SK-N-SH (cell line): Measurements from ENCODE around the gene NKAP. TPM values are rescaled to one million over a fixed set of nuclear protein-coding genes. Genes with fewer than 3 reads are reported as not detected.
A peak's percentile ranks its signal among the peaks of the same experiment; 100 is the strongest.

ENCODE experiments used
- CTCF ChIA-PET: fragments of 300-600, 350-600 bp; formaldehyde crosslinking; extraction: SDS; loops from one replicate; lab custom pipeline; 2021; lab: Yijun Ruan, JAX
- POLR2A ChIA-PET: fragments of 350-600 bp; sonication (Branson Sonifier 250); formaldehyde crosslinking; extraction: SDS; loops from one replicate; lab custom pipeline; 2020; ENCODE audit warnings: antibody characterized with exemption, inconsistent platforms; lab: Yijun Ruan, JAX
- DNase-seq: peaks from one replicate; pipeline ENCODE4 v3.0.0; 2012
- H2AFZ ChIP-seq: fragments of 200-600 bp; sonication (generic); 2 replicates; pipeline ENCODE4 v1.8.1; 2016; ENCODE audit warnings: antibody characterized with exemption, mild to moderate bottlenecking, low read depth
- H3F3A ChIP-seq: fragments of 200-600 bp; sonication (generic); replicated peaks from 2 replicates; pipeline ENCODE3; 2016; ENCODE audit warnings: antibody characterized with exemption, mild to moderate bottlenecking; ENCODE audit not compliant: insufficient read depth
- H3K27ac ChIP-seq, 2 experiments: fragments of 200-500 bp in 1 of 2; fragments of 200-600 bp in 1 of 2; sonication (Bioruptor generic) in 1 of 2; sonication (generic), shearing (Covaris generic) in 1 of 2; 2 replicates each; pipeline versions ENCODE4 v1.5.1 to v1.6.1; 2014 to 2016; ENCODE audit warnings: low read depth in 2 of 2, inconsistent platforms in 1 of 2, low read length in 1 of 2, mild to moderate bottlenecking in 1 of 2, mixed read lengths in 1 of 2
- H3K27me3 ChIP-seq: fragments of 200-600 bp; sonication (generic), shearing (Covaris generic); 2 replicates; pipeline ENCODE4 v1.6.1; 2016; ENCODE audit warnings: mixed run types; ENCODE audit not compliant: insufficient read depth
- H3K36me3 ChIP-seq, 2 experiments: fragments of 200-500 bp in 1 of 2; fragments of 200-600 bp in 1 of 2; sonication (Bioruptor generic) in 1 of 2; sonication (generic) in 1 of 2; replicated peaks in 1 of 2; 2 replicates each; pipeline versions ENCODE3 to v1.5.1; 2014 to 2016; ENCODE audit warnings: low read length in 1 of 2, mild to moderate bottlenecking in 1 of 2; ENCODE audit not compliant: insufficient read depth in 2 of 2, control insufficient read depth in 1 of 2
- H3K4me1 ChIP-seq, 2 experiments: fragments of 200-500 bp in 1 of 2; fragments of 200-600 bp in 1 of 2; sonication (Bioruptor generic) in 1 of 2; sonication (generic), shearing (Covaris generic) in 1 of 2; 2 replicates each; pipeline versions ENCODE4 v1.5.1 to v1.6.1; 2014 to 2016; ENCODE audit warnings: low read depth in 1 of 2, low read length in 1 of 2, mixed run types in 1 of 2; ENCODE audit not compliant: insufficient read depth in 2 of 2, control insufficient read depth in 1 of 2
- H3K4me2 ChIP-seq: fragments of 200-600 bp; sonication (generic), shearing (Covaris generic); 2 replicates; pipeline ENCODE4 v1.6.1; 2017; ENCODE audit warnings: mixed run types
- H3K4me3 ChIP-seq, 2 experiments: fragments of 200-500 bp in 1 of 2; fragments of 200-600 bp in 1 of 2; sonication (Bioruptor generic) in 1 of 2; sonication (generic), shearing (Covaris generic) in 1 of 2; 2 replicates each; pipeline versions ENCODE4 v1.5.1 to v1.8.1; 2014 to 2016; ENCODE audit warnings: low read depth in 2 of 2, inconsistent platforms in 1 of 2, low read length in 1 of 2, mild to moderate bottlenecking in 1 of 2, mixed read lengths in 1 of 2, moderate library complexity in 1 of 2
- H3K79me2 ChIP-seq: fragments of 200-600 bp; sonication (generic); 2 replicates; pipeline ENCODE4 v1.8.1; 2017; ENCODE audit warnings: mild to moderate bottlenecking; ENCODE audit not compliant: insufficient read depth
- H3K9ac ChIP-seq: fragments of 200-600 bp; sonication (generic); 2 replicates; pipeline ENCODE4 v1.6.1; 2017; ENCODE audit warnings: mixed run types
- H3K9me2 ChIP-seq: fragments of 200-600 bp; sonication (generic); 2 replicates; pipeline ENCODE4 v1.6.1; 2017; ENCODE audit warnings: mixed run types
- H3K9me3 ChIP-seq: fragments of 200-600 bp; sonication (generic); 2 replicates; pipeline ENCODE4 v1.6.1; 2017; ENCODE audit warnings: mixed run types, mild to moderate bottlenecking, moderate library complexity
- H4K20me1 ChIP-seq: fragments of 200-600 bp; sonication (generic); 2 replicates; pipeline ENCODE4 v1.6.1; 2017; ENCODE audit warnings: mild to moderate bottlenecking, mixed run types; ENCODE audit not compliant: insufficient read depth
- FOSL2 ChIP-seq: IDR thresholded peaks from 2 replicates; pipeline ENCODE4 v1.4.0; 2012; ENCODE audit warnings: low read depth, mild to moderate bottlenecking, moderate library complexity, borderline replicate concordance
- FOXM1 ChIP-seq: IDR thresholded peaks from 2 replicates; pipeline ENCODE4 v1.4.0; 2012; ENCODE audit warnings: low read depth, mild to moderate bottlenecking
- GABPA ChIP-seq: IDR thresholded peaks from 2 replicates; pipeline ENCODE4 v1.4.0; 2012; ENCODE audit warnings: low read depth, mild to moderate bottlenecking
- MXI1 ChIP-seq: IDR thresholded peaks from 2 replicates; pipeline ENCODE4 v1.6.1; 2012; ENCODE audit warnings: mild to moderate bottlenecking, low read depth, low read length, improper control_type of control experiment
- RAD21 ChIP-seq: IDR thresholded peaks from 2 replicates; pipeline ENCODE4 v1.6.1; 2012; ENCODE audit warnings: mild to moderate bottlenecking, low read length
- RFX5 ChIP-seq: IDR thresholded peaks from 2 replicates; pipeline ENCODE4 v1.6.1; 2012; ENCODE audit warnings: mild to moderate bottlenecking, improper control_type of control experiment, low read length
- SIN3A ChIP-seq: IDR thresholded peaks from 2 replicates; pipeline ENCODE4 v1.6.1; 2012; ENCODE audit warnings: low read depth, mild to moderate bottlenecking, low read length, moderate library complexity, borderline replicate concordance
- SMC3 ChIP-seq: IDR thresholded peaks from 2 replicates; pipeline ENCODE4 v1.6.1; 2012; ENCODE audit warnings: low read depth, low read length, improper control_type of control experiment
- TAF1 ChIP-seq: IDR thresholded peaks from 2 replicates; pipeline ENCODE4 v1.6.1; 2012; ENCODE audit warnings: low read depth, mild to moderate bottlenecking, low read length, moderate library complexity, borderline replicate concordance
- TEAD4 ChIP-seq: IDR thresholded peaks from 2 replicates; pipeline ENCODE4 v1.4.0; 2012; ENCODE audit warnings: mild to moderate bottlenecking, borderline replicate concordance; ENCODE audit not compliant: insufficient read depth
- YY1 ChIP-seq: IDR thresholded peaks from 2 replicates; pipeline ENCODE4 v1.4.0; 2012; ENCODE audit warnings: low read depth, mild to moderate bottlenecking
- whole genome bisulfite sequencing: methylation state at CpG from one replicate; pipeline ENCODE4 v1.1.6; 2017; ENCODE audit warnings: low lambda C conversion rate; 5-methylcytosine and 5-hydroxymethylcytosine counted together
- polyA plus RNA-seq, 3 experiments: library from polyadenylated mRNA; depleted of rRNA; stranded (reverse); fragments of >200 nt; gene quantifications; 2 replicates each; pipeline ENCODE4 v1.2.3, GENCODE V29; 2012
- TF ChIP-seq, protein P1 (sequence below): fragments of 200-600 bp; sonication (generic); IDR thresholded peaks from 2 replicates; pipeline ENCODE4 v1.6.1; 2017; ENCODE audit warnings: antibody characterized with exemption, mild to moderate bottlenecking, moderate library complexity
- TF ChIP-seq, protein P2 (sequence below): fragments of 150-350 bp; IDR thresholded peaks from 2 replicates; pipeline ENCODE4 v1.6.1; 2017; ENCODE audit warnings: antibody characterized with exemption, low read length, low read depth, borderline replicate concordance

NKAP gene
- polyA plus RNA-seq, 1 of the 3 experiments (the other 2 are of a cell fraction), result 4.2 TPM

DNA sequence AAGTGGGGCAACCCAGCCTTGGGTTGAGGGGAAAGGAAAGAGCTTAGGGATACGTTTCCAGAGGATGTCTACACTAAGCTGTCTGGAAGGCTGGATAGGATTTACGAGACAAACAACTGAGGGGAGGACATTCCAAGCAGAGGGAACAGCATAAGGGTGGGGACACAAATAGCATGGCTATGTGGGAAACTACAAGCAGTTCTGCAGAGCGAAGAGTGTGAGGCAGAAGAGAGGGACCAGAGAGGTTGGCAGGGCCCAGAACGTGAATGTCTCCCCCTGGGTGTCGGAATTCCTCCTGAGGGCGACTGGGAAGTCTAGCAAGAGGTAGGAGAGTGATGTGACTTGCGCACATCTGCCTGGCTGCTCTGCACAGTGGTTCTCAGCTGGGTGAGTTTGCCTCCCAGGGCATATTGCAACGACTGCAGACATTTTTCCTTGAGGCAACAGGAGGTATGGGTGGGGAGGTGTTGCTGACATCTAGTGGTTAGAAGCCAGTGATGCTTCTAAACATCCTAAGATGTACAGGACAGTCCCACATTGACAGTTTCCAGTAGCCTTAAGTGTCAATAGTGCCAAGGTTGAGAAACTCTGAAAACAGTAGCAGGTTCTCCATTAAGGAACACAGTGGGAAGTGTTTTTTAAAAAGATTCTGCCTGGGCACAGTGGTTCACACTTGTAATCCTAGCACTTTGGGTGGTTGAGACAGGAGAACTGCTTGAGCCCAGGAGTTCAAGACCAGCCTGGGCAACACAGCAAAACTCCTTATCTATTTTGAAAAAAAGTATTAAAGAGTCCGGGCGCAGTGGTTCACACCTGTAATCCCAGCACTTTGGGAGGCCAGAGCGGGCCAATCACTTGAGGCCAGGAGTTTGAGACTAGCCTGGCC lies 62.8 kb downstream of the NKAP start:
- CTCF ChIA-PET, result interaction anchor here (0.9 to 2.5 kb wide), 7 partner anchors 10 to 197 kb away, joined by 3 to 7 read pairs (median 3); partner anchors contain the start of genes AKAP14 and UPF3B
- POLR2A ChIA-PET, result no interaction called here
- Histone ChIP-seq H3K9me3 (no peaks in the 10 kb centered on the region), H3K9ac (no peak overlapping the region), H3K4me2 (no peak overlapping the region), H3K9me2 (no peaks in the 10 kb centered on the region), H3F3A (peaks cover 3% of the 10 kb centered on the region), H3K79me2 (peaks cover 1% of the 10 kb centered on the region; the same call in 1 of the 2 replicates), H4K20me1 (no peaks in the 10 kb centered on the region)
- peak; percentile 71 for DNase-seq
- TF ChIP-seq YY1 (peak; percentile 36; the same call in 1 of the 2 replicates), RFX5 (no peak), TAF1 (no peak), FOSL2 (no peak), SIN3A (0 out of 2 replicates have a peak, but pooled peaks have one; percentile 21), TEAD4 (no peak), GABPA (no peak), FOXM1 (no peak), SMC3 (peak; percentile 57), MXI1 (no peak), RAD21 (peak; percentile 71)
- TF ChIP-seq, protein P1, sequence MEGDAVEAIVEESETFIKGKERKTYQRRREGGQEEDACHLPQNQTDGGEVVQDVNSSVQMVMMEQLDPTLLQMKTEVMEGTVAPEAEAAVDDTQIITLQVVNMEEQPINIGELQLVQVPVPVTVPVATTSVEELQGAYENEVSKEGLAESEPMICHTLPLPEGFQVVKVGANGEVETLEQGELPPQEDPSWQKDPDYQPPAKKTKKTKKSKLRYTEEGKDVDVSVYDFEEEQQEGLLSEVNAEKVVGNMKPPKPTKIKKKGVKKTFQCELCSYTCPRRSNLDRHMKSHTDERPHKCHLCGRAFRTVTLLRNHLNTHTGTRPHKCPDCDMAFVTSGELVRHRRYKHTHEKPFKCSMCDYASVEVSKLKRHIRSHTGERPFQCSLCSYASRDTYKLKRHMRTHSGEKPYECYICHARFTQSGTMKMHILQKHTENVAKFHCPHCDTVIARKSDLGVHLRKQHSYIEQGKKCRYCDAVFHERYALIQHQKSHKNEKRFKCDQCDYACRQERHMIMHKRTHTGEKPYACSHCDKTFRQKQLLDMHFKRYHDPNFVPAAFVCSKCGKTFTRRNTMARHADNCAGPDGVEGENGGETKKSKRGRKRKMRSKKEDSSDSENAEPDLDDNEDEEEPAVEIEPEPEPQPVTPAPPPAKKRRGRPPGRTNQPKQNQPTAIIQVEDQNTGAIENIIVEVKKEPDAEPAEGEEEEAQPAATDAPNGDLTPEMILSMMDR, result peak; percentile 76
- TF ChIP-seq, protein P2, sequence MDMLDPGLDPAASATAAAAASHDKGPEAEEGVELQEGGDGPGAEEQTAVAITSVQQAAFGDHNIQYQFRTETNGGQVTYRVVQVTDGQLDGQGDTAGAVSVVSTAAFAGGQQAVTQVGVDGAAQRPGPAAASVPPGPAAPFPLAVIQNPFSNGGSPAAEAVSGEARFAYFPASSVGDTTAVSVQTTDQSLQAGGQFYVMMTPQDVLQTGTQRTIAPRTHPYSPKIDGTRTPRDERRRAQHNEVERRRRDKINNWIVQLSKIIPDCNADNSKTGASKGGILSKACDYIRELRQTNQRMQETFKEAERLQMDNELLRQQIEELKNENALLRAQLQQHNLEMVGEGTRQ, result no peak
- TF ChIP-seq, all 33 proteins: peak for 5
- no peak overlapping the region for H3K4me3 ChIP-seq
- H3K27me3 ChIP-seq, result no peaks in the 10 kb centered on the region; the same call in 1 of the 2 replicates
- 43% methylated on average over 10 of the region's 11 CpGs for whole genome bisulfite sequencing
- no peak overlapping the region for H2AFZ ChIP-seq
- no peaks in the 10 kb centered on the region; a peak in 1 of 4 replicates for H3K4me1 ChIP-seq
- peaks cover 3 to 4% of the 10 kb centered on the region in 2 experiments for H3K36me3 ChIP-seq
- no peak overlapping the region for H3K27ac ChIP-seq
